Natural killer cell (primary cell): Measurements from ENCODE around the gene L3MBTL4. TPM values are rescaled to one million over a fixed set of nuclear protein-coding genes. Genes with fewer than 3 reads are reported as not detected.

Experiments used
- ATAC-seq, 3 donors: fragments of 150-1000 bp in 2 of 3; fragments of 200-7000 bp in 1 of 3; cut with Tn5 transposase; 1 replicate in 1 of 3; 2 replicates in 2 of 3; pipeline ENCODE4 v1.10.0; 2021; ENCODE audit warnings: mild to moderate bottlenecking in 2 of 3, moderate library complexity in 2 of 3
- DNase-seq, 2 donors: peaks; one replicate each; pipeline versions ENCODE4 v3.0.0 to v3.0.0-alpha.2; 2013 to 2021; ENCODE audit warnings: mixed read lengths in 1 of 2
- H3K27ac ChIP-seq: one replicate; pipeline ENCODE4 v1.5.1; 2013; ENCODE audit warnings: mild to moderate bottlenecking, low read length
- H3K27me3 ChIP-seq: one replicate; pipeline ENCODE4 v1.6.1; 2013; ENCODE audit warnings: low read length; ENCODE audit not compliant: control insufficient read depth, insufficient read depth
- H3K36me3 ChIP-seq: one replicate; pipeline ENCODE4 v1.6.1; 2013; ENCODE audit warnings: low read length; ENCODE audit not compliant: control insufficient read depth, insufficient read depth
- H3K4me1 ChIP-seq: one replicate; pipeline ENCODE4 v1.6.1; 2013; ENCODE audit warnings: low read length; ENCODE audit not compliant: control insufficient read depth, insufficient read depth
- H3K4me3 ChIP-seq: one replicate; pipeline ENCODE4 v1.5.1; 2013; ENCODE audit warnings: low read length
- H3K9me3 ChIP-seq: one replicate; pipeline ENCODE4 v1.6.1; 2013; ENCODE audit warnings: low read length; ENCODE audit not compliant: control insufficient read depth, insufficient read depth
- H3K27ac Mint-ChIP-seq, 2 donors: one replicate each; pipeline ENCODE4 v1.8.0; 2022; ENCODE audit warnings: mild to moderate bottlenecking in 2 of 2, mixed read lengths in 2 of 2, moderate library complexity in 1 of 2
- H3K27me3 Mint-ChIP-seq, 2 donors: one replicate each; pipeline ENCODE4 v1.8.0; 2022; ENCODE audit warnings: low read depth in 2 of 2, mixed read lengths in 2 of 2
- H3K36me3 Mint-ChIP-seq: one replicate; pipeline ENCODE4 v1.8.0; 2022; ENCODE audit warnings: mixed read lengths
- H3K4me1 Mint-ChIP-seq, 2 donors: one replicate each; pipeline ENCODE4 v1.8.0; 2022; ENCODE audit warnings: mixed read lengths in 2 of 2
- H3K4me3 Mint-ChIP-seq: one replicate; pipeline ENCODE4 v1.8.0; 2022; ENCODE audit warnings: mild to moderate bottlenecking, moderate library complexity, mixed read lengths
- H3K9me3 Mint-ChIP-seq, 2 donors: one replicate each; pipeline ENCODE4 v1.8.0; 2022; ENCODE audit warnings: mixed read lengths in 2 of 2
- WGBS: methylation state at CpG from one replicate; pipeline ENCODE4 v1.1.7; 2013; ENCODE audit warnings: missing lambda C conversion rate; ENCODE audit not compliant: insufficient coverage; 5-methylcytosine and 5-hydroxymethylcytosine counted together
- intact Hi-C: fragments of 100-400 bp; cut with micrococcal nuclease; formaldehyde crosslinking; loops from one replicate; pipeline ENCODE4 v1.14.2; 2022
- total RNA-seq, 4 donors: library from RNA; stranded (reverse); fragments of 120-200 nt in 1 of 4; gene quantifications; one replicate each; pipeline versions ENCODE4 v1.2.3 to v1.2.4, GENCODE V29; 2013 to 2022
- TF ChIP-seq, protein P1 (sequence below): fragments of 200-600 bp; IDR thresholded peaks from one replicate; pipeline ENCODE4 v1.8.0; 2022; ENCODE audit warnings: antibody characterized with exemption

Gene L3MBTL4
- total RNA-seq, 3 donors from 2014 or later (not counting 1 experiment from before 2014, with no cell fraction given) = 27.9 to 34.2 (median 30.0) TPM

DNA sequence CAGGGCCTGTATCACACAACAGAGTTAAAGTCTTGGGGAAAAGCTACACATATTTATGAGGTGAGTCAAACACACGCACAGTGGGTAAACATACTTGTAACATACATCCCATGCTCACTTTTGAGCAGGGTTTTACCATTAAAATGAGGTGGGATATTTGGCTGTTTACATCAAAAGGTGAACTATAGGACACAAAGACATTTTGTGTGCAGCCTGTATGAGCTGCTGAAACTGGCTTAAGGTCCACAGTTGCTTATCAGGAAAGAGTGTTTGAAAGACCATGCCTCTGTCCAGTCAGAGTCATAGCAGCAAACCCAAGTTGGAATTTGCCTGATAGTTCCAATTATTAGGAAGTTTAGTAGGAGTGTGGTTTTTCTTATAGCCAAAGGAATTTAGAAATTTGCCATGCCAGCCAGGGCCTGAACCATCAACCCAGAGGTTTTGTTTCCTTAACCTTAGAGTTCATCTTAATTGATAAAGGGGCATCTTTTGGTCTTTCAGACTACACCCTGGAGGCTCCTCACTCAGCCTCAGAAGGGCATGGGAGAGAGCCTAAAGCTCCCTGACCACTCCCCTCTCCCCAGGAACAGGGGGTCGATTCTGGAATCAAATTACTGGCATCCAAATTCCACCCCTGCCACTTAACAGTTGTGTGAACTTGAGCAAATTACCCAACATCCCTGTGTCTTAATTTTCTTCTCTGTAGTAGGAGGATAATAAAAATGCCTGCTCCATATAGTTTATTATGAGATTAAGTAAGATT, 29.9 kb upstream of the L3MBTL4 start:
- WGBS = 50% methylated on average over 1 of the region's 2 CpGs
- H3K4me3 ChIP-seq = no peak overlapping the region
- no peaks in the 10 kb centered on the region for H3K36me3 Mint-ChIP-seq

DNA sequence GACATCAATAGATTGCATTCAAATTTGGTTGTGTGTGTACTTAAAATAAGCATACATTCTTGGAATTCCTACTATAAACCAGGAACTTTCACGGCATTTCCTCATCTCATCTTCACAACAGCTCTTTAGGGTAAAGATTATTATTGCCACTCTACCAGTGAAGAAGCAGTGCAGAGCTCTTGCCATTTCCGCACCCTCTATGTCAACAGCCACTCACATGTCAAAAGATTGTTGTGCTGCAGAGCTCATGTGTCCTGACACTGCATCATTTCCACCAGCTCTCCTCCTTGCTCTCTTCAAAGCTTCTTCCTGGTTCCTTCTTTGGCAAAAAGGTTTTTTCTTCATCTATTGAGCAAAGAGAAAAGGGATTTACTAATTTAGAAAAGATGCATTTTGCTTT, 26.5 kb upstream of the L3MBTL4 start:
- Histone ChIP-seq H3K27me3 (no peaks in the 10 kb centered on the region), H3K4me3 (no peak overlapping the region), H3K27ac (no peak overlapping the region), H3K36me3 (no peaks in the 10 kb centered on the region), H3K9me3 (no peaks in the 10 kb centered on the region), H3K4me1 (no peaks in the 10 kb centered on the region)
- intact Hi-C loops = no loop called here
- H3K4me3 Mint-ChIP-seq = no peak overlapping the region
- ATAC-seq = no peak
- DNase-seq = no peak
- H3K9me3 Mint-ChIP-seq = no peaks in the 10 kb centered on the region
- no peaks in the 10 kb centered on the region for H3K4me1 Mint-ChIP-seq
- WGBS = 90% methylated on average over 2 of the region's 2 CpGs
- no peak overlapping the region for H3K27ac Mint-ChIP-seq
- no peaks in the 10 kb centered on the region for H3K36me3 Mint-ChIP-seq
- TF ChIP-seq, protein P1, sequence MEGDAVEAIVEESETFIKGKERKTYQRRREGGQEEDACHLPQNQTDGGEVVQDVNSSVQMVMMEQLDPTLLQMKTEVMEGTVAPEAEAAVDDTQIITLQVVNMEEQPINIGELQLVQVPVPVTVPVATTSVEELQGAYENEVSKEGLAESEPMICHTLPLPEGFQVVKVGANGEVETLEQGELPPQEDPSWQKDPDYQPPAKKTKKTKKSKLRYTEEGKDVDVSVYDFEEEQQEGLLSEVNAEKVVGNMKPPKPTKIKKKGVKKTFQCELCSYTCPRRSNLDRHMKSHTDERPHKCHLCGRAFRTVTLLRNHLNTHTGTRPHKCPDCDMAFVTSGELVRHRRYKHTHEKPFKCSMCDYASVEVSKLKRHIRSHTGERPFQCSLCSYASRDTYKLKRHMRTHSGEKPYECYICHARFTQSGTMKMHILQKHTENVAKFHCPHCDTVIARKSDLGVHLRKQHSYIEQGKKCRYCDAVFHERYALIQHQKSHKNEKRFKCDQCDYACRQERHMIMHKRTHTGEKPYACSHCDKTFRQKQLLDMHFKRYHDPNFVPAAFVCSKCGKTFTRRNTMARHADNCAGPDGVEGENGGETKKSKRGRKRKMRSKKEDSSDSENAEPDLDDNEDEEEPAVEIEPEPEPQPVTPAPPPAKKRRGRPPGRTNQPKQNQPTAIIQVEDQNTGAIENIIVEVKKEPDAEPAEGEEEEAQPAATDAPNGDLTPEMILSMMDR = no peak
- peaks cover 13 to 48% of the 10 kb centered on the region in 2 donors for H3K27me3 Mint-ChIP-seq

More for the DNA sequence above, 29.9 kb upstream of the L3MBTL4 start:
- no peaks in the 10 kb centered on the region for H3K9me3 ChIP-seq
- no peaks in the 10 kb centered on the region for H3K27me3 ChIP-seq
- DNase-seq = no peak
- Mint-ChIP-seq H3K27ac (no peak overlapping the region), H3K27me3 (peaks cover 14 to 32% of the 10 kb centered on the region in 2 donors), H3K9me3 (no peaks in the 10 kb centered on the region), H3K4me1 (peaks cover 0 to 5% of the 10 kb centered on the region in 2 donors), H3K4me3 (no peak overlapping the region)
- ATAC-seq = no peak
- no peaks in the 10 kb centered on the region for H3K4me1 ChIP-seq
- TF ChIP-seq, protein P1 = no peak
- intact Hi-C loops = no loop called here
- H3K27ac ChIP-seq = no peak overlapping the region
- H3K36me3 ChIP-seq = no peaks in the 10 kb centered on the region

DNA sequence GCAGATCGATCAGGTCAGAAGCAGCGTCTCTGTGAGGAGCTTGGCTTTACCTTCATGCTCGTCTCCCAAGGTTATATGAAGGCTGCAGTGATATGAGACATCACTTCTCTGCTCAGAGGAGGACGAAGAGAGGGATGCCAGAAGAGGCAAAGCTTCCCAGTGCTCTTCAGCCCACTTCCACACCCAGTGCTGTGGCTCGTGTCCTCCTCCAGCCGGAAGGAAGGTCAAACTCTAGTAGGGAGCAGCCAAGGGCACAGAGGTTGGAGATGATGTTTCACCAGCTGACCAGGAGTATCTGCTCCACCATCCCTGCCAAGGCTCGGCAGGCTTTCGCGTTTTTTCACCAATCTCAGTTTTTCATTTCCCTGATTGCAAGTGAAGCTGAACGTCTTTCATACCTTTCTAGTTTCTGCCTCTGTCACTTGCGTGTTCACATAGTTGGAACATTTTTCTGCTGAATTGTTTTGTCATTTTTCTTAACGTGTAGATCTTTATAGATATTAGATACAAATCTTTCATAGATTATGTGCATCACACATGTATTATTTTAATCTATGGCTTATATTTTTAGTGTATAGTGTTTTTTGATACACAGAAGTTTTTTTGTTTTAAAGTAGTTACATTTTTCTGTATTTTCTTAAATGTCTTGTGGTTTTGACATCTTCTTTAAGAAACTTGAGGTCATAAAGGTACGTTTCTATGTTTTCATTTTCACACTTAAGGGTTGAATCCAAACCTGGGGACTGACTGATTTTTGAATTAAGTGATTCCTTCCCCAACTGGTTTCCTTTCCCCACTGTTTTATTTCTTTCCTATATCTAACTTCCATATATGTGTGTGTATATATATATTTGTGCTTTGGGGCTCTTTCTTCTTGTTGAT, 23.5 kb upstream of the L3MBTL4 start:
- Mint-ChIP-seq H3K9me3 (no peaks in the 10 kb centered on the region), H3K27me3 (peaks cover 13 to 44% of the 10 kb centered on the region in 2 donors), H3K4me3 (no peak overlapping the region), H3K4me1 (no peaks in the 10 kb centered on the region), H3K27ac (no peak overlapping the region), H3K36me3 (no peaks in the 10 kb centered on the region)
- no peaks in the 10 kb centered on the region for H3K9me3 ChIP-seq
- no peak overlapping the region for H3K4me3 ChIP-seq
- H3K27me3 ChIP-seq = no peaks in the 10 kb centered on the region
- TF ChIP-seq, protein P1 = no peak
- intact Hi-C loops = no loop called here
- DNase-seq (no peak), ATAC-seq (no peak)
- H3K36me3 ChIP-seq = no peaks in the 10 kb centered on the region
- no peaks in the 10 kb centered on the region for H3K4me1 ChIP-seq
- H3K27ac ChIP-seq = no peak overlapping the region
- 90% methylated on average over 10 of the region's 13 CpGs for WGBS
